PC-3 (cell line): ENCODE results near the gene ZP1. TPM values are rescaled to one million over a fixed set of nuclear protein-coding genes. Genes with fewer than 3 reads are reported as not detected.
"Not testable (repeated sequence)": the region's sequence is repeated elsewhere in the genome, so short reads cannot be mapped to it uniquely, and the experiment has no call there.

ENCODE experiments used
- ATAC-seq: fragments of 200-7000 bp; cut with Tn5 transposase; 2 replicates; pipeline ENCODE4 v1.9.1; 2020; ENCODE audit warnings: mild to moderate bottlenecking, moderate library complexity
- BruUV-seq: library from RNA; stranded (reverse); fragments of 400-500 nt; replicated peaks from 2 replicates; lab custom pipeline; 2021; lab: Mats Ljungman, UMichigan
- CTCF ChIA-PET: fragments of 300-600 bp; sonication (Branson Sonifier 250); formaldehyde crosslinking; loops from one replicate; lab custom pipeline; 2022; ENCODE audit warnings: antibody characterized with exemption; lab: Charles Lee
- POLR2A ChIA-PET: fragments of 300-600 bp; sonication (Branson Sonifier 250); formaldehyde crosslinking; loops from one replicate; lab custom pipeline; 2022; ENCODE audit warnings: antibody characterized with exemption; ENCODE audit not compliant: unreplicated experiment; lab: Charles Lee
- DNase-seq: peaks from one replicate; pipeline ENCODE4 v3.0.0-alpha.2; 2015
- H2AFZ ChIP-seq: fragments of 300-600 bp; sonication (generic); 2 replicates; pipeline ENCODE4 v1.6.0; 2016; ENCODE audit warnings: antibody characterized with exemption, low read length
- H3F3A ChIP-seq: fragments of 300-600 bp; sonication (generic); one replicate; pipeline ENCODE4 v1.6.0; 2017; ENCODE audit warnings: antibody characterized with exemption, low read length, control low read depth, mild to moderate bottlenecking; ENCODE audit not compliant: unreplicated experiment
- H3K27ac ChIP-seq: fragments of 300-600 bp; sonication (generic); 2 replicates; pipeline ENCODE4 v1.5.1; 2016; ENCODE audit warnings: mild to moderate bottlenecking, low read length
- H3K27me3 ChIP-seq: fragments of 300-600 bp; sonication (generic); 2 replicates; pipeline ENCODE4 v1.6.1; 2016; ENCODE audit warnings: low read length, mixed read lengths
- H3K36me3 ChIP-seq: fragments of 300-600 bp; sonication (generic); 2 replicates; pipeline ENCODE4 v1.6.1; 2016; ENCODE audit warnings: low read depth, mixed run types, low read length, mixed read lengths
- H3K4me1 ChIP-seq: fragments of 300-600 bp; sonication (generic); 2 replicates; pipeline ENCODE4 v1.5.1; 2016; ENCODE audit warnings: low read length; ENCODE audit not compliant: insufficient read depth
- H3K4me2 ChIP-seq: fragments of 300-600 bp; sonication (generic); 2 replicates; pipeline ENCODE4 v1.6.0; 2016; ENCODE audit warnings: low read length
- H3K4me3 ChIP-seq: fragments of 300-600 bp; sonication (generic); 2 replicates; pipeline ENCODE4 v1.5.1; 2016; ENCODE audit warnings: mild to moderate bottlenecking, low read length, mixed read lengths
- H3K79me2 ChIP-seq: fragments of 300-600 bp; sonication (generic); 2 replicates; pipeline ENCODE4 v1.6.1; 2017; ENCODE audit warnings: low read length, mixed read lengths
- H3K9ac ChIP-seq: fragments of 300-600 bp; sonication (generic); 2 replicates; pipeline ENCODE4 v1.6.0; 2016; ENCODE audit warnings: mild to moderate bottlenecking, low read length
- H3K9me2 ChIP-seq: fragments of 300-600 bp; sonication (generic); replicated peaks from 2 replicates; pipeline ENCODE4 v1.6.1; 2016; ENCODE audit warnings: mixed run types, low read length, mixed read lengths
- H3K9me3 ChIP-seq: fragments of 300-600 bp; sonication (generic); 2 replicates; pipeline ENCODE4 v1.6.1; 2016; ENCODE audit warnings: low read length, mixed read lengths
- H4K20me1 ChIP-seq: fragments of 300-600 bp; sonication (generic); 2 replicates; pipeline ENCODE4 v1.6.1; 2016; ENCODE audit warnings: low read length, mixed read lengths
- EZH2 ChIP-seq: fragments of 300-600 bp; sonication (generic); IDR thresholded peaks from one replicate; pipeline ENCODE4 v1.6.1; 2017; ENCODE audit warnings: antibody characterized with exemption, mild to moderate bottlenecking, low read length; ENCODE audit not compliant: unreplicated experiment
- EZH2phosphoT487 ChIP-seq: fragments of 300-600 bp; sonication (generic); IDR thresholded peaks from 2 replicates; pipeline ENCODE4 v1.6.1; 2018; ENCODE audit warnings: mild to moderate bottlenecking, antibody characterized with exemption, low read length, borderline replicate concordance
- intact Hi-C: fragments of 100-400 bp; cut with micrococcal nuclease; formaldehyde crosslinking; loops from 2 replicates; pipeline ENCODE4 v1.9.0; 2023
- total RNA-seq: library from RNA; depleted of rRNA; stranded (reverse); fragments of >200 nt; gene quantifications from 2 replicates; pipeline ENCODE4 v1.2.3, GENCODE V29; 2014
- TF ChIP-seq, protein P1 (sequence below): fragments of 300-600 bp; sonication (generic); conservative IDR thresholded peaks from 2 replicates; pipeline ENCODE4 v1.5.1; 2017; ENCODE audit warnings: antibody characterized with exemption, low read depth, mild to moderate bottlenecking, low read length

Gene ZP1
- total RNA-seq, 1 experiment from 2014 or later, result not detected

DNA sequence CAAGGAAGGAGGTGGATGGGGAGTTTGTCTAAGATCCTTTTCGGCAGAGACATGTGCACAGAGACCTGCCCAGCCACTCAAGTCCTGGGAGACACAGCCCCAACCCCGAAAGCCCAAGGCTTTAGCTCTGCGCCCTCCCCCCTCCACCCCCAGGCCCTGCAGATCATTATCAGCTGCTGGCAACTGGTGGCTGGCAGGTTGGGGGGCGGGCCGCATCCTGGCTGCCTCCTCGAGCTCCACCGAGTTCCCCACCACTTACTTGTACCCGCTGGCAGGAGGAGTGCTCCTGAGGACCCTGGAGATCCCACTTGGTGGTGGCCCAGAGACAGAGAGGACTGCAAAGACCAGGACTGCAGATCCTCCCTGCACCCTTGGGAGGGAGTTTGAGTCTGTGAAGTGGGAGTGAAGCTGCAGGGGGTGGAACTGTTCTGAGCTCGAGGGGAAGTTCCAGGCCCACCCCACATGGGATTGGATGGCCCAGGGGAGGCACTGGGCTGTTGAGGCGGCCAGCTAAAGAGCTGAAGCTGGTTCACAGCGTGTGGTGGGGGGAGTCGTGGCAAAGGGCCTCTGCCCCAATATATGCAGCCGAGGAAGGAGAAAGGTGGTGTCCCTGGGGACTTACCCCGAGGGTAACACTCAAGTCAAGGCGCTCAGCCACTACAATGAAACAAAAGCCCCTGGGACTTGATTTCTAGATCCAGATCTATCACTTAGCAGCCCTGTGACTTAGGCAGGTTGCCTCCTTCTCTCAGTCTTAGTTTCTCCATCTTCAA lies 45.3 kb upstream of the ZP1 start:
- no peaks in the 10 kb centered on the region for H3K9me2 ChIP-seq
- DNase-seq (no peak), ATAC-seq (no peak)
- no peak overlapping the region for H3K27ac ChIP-seq
- TF ChIP-seq, protein P1, sequence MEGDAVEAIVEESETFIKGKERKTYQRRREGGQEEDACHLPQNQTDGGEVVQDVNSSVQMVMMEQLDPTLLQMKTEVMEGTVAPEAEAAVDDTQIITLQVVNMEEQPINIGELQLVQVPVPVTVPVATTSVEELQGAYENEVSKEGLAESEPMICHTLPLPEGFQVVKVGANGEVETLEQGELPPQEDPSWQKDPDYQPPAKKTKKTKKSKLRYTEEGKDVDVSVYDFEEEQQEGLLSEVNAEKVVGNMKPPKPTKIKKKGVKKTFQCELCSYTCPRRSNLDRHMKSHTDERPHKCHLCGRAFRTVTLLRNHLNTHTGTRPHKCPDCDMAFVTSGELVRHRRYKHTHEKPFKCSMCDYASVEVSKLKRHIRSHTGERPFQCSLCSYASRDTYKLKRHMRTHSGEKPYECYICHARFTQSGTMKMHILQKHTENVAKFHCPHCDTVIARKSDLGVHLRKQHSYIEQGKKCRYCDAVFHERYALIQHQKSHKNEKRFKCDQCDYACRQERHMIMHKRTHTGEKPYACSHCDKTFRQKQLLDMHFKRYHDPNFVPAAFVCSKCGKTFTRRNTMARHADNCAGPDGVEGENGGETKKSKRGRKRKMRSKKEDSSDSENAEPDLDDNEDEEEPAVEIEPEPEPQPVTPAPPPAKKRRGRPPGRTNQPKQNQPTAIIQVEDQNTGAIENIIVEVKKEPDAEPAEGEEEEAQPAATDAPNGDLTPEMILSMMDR, result no peak
- TF ChIP-seq EZH2phosphoT487 (no peak), EZH2 (no peak)
- ChIA-PET CTCF (no interaction called here), POLR2A (no interaction called here)
- no peaks in the 10 kb centered on the region for H3K79me2 ChIP-seq
- H3K9ac ChIP-seq, result no peak overlapping the region
- H3K4me3 ChIP-seq, result no peak overlapping the region
- intact Hi-C loops, result no loop called here
- no peak overlapping the region for H2AFZ ChIP-seq
- no peaks in the 10 kb centered on the region for H4K20me1 ChIP-seq
- H3K4me2 ChIP-seq, result no peak overlapping the region
- BruUV-seq, result no TSS peak
- no peaks in the 10 kb centered on the region for H3K4me1 ChIP-seq
- H3K9me3 ChIP-seq, result 0 out of 2 replicates have a peak, but pooled peaks cover 2% of the 10 kb centered on the region
- H3K36me3 ChIP-seq, result no peaks in the 10 kb centered on the region
- no peaks in the 10 kb centered on the region for H3F3A ChIP-seq
- H3K27me3 ChIP-seq, result no peaks in the 10 kb centered on the region

DNA sequence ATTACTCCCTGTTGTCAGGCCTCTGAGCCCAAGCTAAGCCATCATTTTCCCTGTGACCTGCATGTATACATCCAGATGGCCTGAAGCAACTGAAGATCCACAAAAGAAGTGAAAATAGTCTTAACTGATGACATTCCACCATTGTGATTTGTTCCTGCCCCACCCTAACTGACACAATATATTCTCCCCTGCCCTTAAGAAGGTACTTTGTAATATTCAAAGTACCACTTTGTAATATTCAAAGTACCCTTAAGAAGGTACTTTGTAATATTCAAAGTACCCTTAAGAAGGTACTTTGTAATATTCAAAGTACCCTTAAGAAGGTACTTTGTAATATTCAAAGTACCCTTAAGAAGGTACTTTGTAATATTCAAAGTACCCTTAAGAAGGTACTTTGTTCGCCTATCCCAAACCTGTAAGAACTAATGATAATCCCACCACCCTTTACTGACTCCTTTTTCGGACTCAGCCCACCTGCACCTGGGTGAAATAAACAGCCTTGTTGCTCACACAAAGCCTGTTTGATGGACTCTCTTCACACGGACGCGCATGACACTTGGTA lies 43.5 kb upstream of the ZP1 start:
- H3K9me3 ChIP-seq, H2AFZ ChIP-seq, H4K20me1 ChIP-seq, CTCF ChIA-PET, BruUV-seq, H3K4me3 ChIP-seq, intact Hi-C loops, DNase-seq, H3K4me1 ChIP-seq, H3K9me2 ChIP-seq, H3K27me3 ChIP-seq, H3K9ac ChIP-seq, H3K36me3 ChIP-seq, POLR2A ChIA-PET, H3K4me2 ChIP-seq, H3K79me2 ChIP-seq, ATAC-seq, H3F3A ChIP-seq, H3K27ac ChIP-seq: not testable (repeated sequence)

DNA sequence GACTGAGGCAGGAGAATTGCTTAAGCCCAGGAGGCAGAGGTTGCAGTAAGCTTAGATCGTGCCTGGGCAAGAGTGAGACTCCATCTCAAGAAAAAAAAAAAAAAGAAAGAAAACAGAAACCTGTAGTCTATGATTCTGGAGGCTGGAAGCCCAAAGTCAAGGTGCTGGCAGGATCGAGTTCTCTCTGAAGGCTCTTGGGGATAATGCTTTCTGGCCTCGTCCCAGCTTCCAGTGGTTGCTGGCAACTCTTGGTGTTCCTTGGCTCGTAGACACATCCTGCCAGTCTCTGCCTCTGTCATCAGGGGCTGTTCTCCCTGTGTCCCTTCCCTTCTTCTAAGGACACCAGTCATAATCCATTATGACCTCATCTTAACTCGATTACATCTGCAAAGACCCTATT lies 42.2 kb upstream of the ZP1 start:
- H2AFZ ChIP-seq, result no peak overlapping the region
- no peaks in the 10 kb centered on the region for H3K9me3 ChIP-seq
- H3K4me1 ChIP-seq, result no peaks in the 10 kb centered on the region
- H3K36me3 ChIP-seq, result no peaks in the 10 kb centered on the region
- no peaks in the 10 kb centered on the region for H4K20me1 ChIP-seq
- intact Hi-C loops, result no loop called here
- H3K4me2 ChIP-seq, result no peak overlapping the region
- POLR2A ChIA-PET, result no interaction called here
- no peaks in the 10 kb centered on the region for H3F3A ChIP-seq
- BruUV-seq, result no TSS peak
- TF ChIP-seq EZH2phosphoT487 (no peak), EZH2 (no peak)
- TF ChIP-seq, protein P1, result no peak
- H3K4me3 ChIP-seq, result no peak overlapping the region
- CTCF ChIA-PET, result no interaction called here
- no peaks in the 10 kb centered on the region for H3K27me3 ChIP-seq
- no peaks in the 10 kb centered on the region for H3K9me2 ChIP-seq
- DNase-seq (no peak), ATAC-seq (no peak)
- H3K27ac ChIP-seq, result no peak overlapping the region
- no peaks in the 10 kb centered on the region for H3K79me2 ChIP-seq
- H3K9ac ChIP-seq, result no peak overlapping the region
